ENCODE results near the gene NDUFC2. TPM values are rescaled to one million over a fixed set of nuclear protein-coding genes. Genes with fewer than 3 reads are reported as not detected.

NDUFC2 gene
- total and polyA plus RNA-seq, 2 donors (not counting 3 experiments of a cell fraction or from before 2014, with no cell fraction given): 226 to 318 TPM

- TF ChIP-seq MYC (IDR thresholded peaks at IDR 0.05; ENCODE audit: low read depth, low read length) (no peak), POLR2AphosphoS5 (IDR thresholded peaks at IDR 0.05; ENCODE audit: insufficient read depth, low read depth, low read length) (no peak), EZH2 (IDR thresholded peaks at IDR 0.05; ENCODE audit: borderline replicate concordance, low read depth, low read length, severe bottlenecking) (no peak), GATA2 (IDR thresholded peaks at IDR 0.05; ENCODE audit: insufficient read depth, insufficient read length, low read depth, low read length) (no peak), JUN (IDR thresholded peaks at IDR 0.05; ENCODE audit: borderline replicate concordance, insufficient read depth, insufficient read length, low read depth) (no peak), POLR2A (IDR thresholded peaks at IDR 0.05; ENCODE audit: low read depth, low read length) (no peak), MAX (IDR thresholded peaks at IDR 0.05; ENCODE audit: insufficient read depth, insufficient read length) (no peak), FOS (IDR thresholded peaks at IDR 0.05; ENCODE audit: borderline replicate concordance, insufficient read depth, low read length) (no peak), CTCF (IDR thresholded peaks at IDR 0.05; ENCODE audit: extremely low read depth in 1 of 2, insufficient read depth in 1 of 2, low read depth in 1 of 2, low read length in 2 of 2) (no peak)
- ChIA-PET POLR2A (no interaction called here), CTCF (interaction anchor here (0.5 to 2.3 kb wide), 4 partner anchors 12 to 513 kb away, joined by 3 to 9 read pairs (median 4); no protein-coding TSS in a partner anchor)
- Histone ChIP-seq H3K36me3 (ENCODE audit: control insufficient read depth in 2 of 2, extremely low read depth in 1 of 2, insufficient read depth in 2 of 2, low read length in 2 of 2) (no peaks in the 10 kb centered on the region), H3K27me3 (ENCODE audit: control insufficient read depth in 2 of 2, insufficient read depth in 2 of 2, low read length in 2 of 2) (no peaks in the 10 kb centered on the region), H2AFZ (ENCODE audit: low read depth, low read length) (peak overlapping the region; percentile 66), H3K9me3 (replicated peaks; ENCODE audit: control insufficient read depth, insufficient read depth, low read length) (no peaks in the 10 kb centered on the region), H3K9ac (replicated peaks; ENCODE audit: extremely low read depth, insufficient read depth, low read length) (no peak overlapping the region), H3K4me1 (ENCODE audit: control insufficient read depth, extremely low read depth, insufficient read depth, low read length) (peaks cover 3% of the 10 kb centered on the region), H3K9me1 (replicated peaks; ENCODE audit: control insufficient read depth, extremely low read depth, insufficient read depth, low read length) (no peaks in the 10 kb centered on the region), H3K79me2 (ENCODE audit: control insufficient read depth, insufficient read depth, low read length) (no peaks in the 10 kb centered on the region), H3K4me3 (replicated peaks in 1 of 3; ENCODE audit: insufficient read depth in 1 of 3, low read depth in 1 of 3, low read length in 3 of 3) (no peak overlapping the region), H3K27ac (ENCODE audit: insufficient read depth, low read depth, low read length) (no peak overlapping the region), H4K20me1 (replicated peaks; ENCODE audit: control insufficient read depth, extremely low read depth, insufficient read depth, low read length) (no peaks in the 10 kb centered on the region), H3K4me2 (ENCODE audit: insufficient read depth, low read length) (no peak overlapping the region)
- dilution Hi-C loops (cut with MboI; ENCODE audit: extremely low pct_ligation_motif_present, low sequenced_read_pairs) (no loop called here), intact Hi-C loops (cut with micrococcal nuclease) (no loop called here)
- no TSS peak for BruUV-seq (replicated peaks)
- FAIRE-seq (no peak), DNase-seq (ENCODE audit: low read depth, low spot score) (peak; percentile 18)
Observed at GRCh38 chr11:78050964-78051831, 28.5 kb downstream of the NDUFC2 start.

Measured in endothelial cell of umbilical vein (primary cell).